Kidney (tissue), 14 donors: ENCODE results near the gene SNX9. TPM values are rescaled to one million over a fixed set of nuclear protein-coding genes. Genes with fewer than 3 reads are reported as not detected.

Experiments
- DNase-seq, 5 donors: peaks; one replicate each; pipeline ENCODE4 v3.0.0-alpha.2; 2013 to 2020
- FAIRE-seq: peaks from 2 replicates; lab custom pipeline; 2012; peaks lifted over from hg19 to GRCh38; lab: Jason Lieb, UNC
- H3K27ac ChIP-seq, 2 donors: one replicate each; pipeline ENCODE4 v1.7.0; 2013; ENCODE audit warnings: low read depth in 2 of 2, low read length in 2 of 2, inconsistent platforms in 1 of 2
- H3K27me3 ChIP-seq: one replicate; pipeline ENCODE4 v1.7.1; 2013; ENCODE audit warnings: low read length, inconsistent platforms; ENCODE audit not compliant: control insufficient read depth, insufficient read depth
- H3K36me3 ChIP-seq, 3 donors: one replicate each; pipeline versions ENCODE4 v1.7.0 to v1.7.1; 2013; ENCODE audit warnings: low read length in 3 of 3, control low read depth in 1 of 3, inconsistent platforms in 1 of 3; ENCODE audit not compliant: insufficient read depth in 3 of 3, control insufficient read depth in 2 of 3
- H3K4me1 ChIP-seq, 3 donors: one replicate each; pipeline versions ENCODE4 v1.7.0 to v1.7.1; 2013; ENCODE audit warnings: low read length in 3 of 3, inconsistent platforms in 1 of 3, low read depth in 1 of 3; ENCODE audit not compliant: control insufficient read depth in 2 of 3, insufficient read depth in 2 of 3
- H3K4me3 ChIP-seq, 3 donors: one replicate each; pipeline versions ENCODE4 v1.7.0 to v1.8.1; 2013; ENCODE audit warnings: low read length in 3 of 3, control low read depth in 1 of 3, inconsistent platforms in 1 of 3
- H3K9ac ChIP-seq, 3 donors: one replicate each; pipeline versions ENCODE4 v1.7.0 to v1.7.1; 2013; ENCODE audit warnings: low read length in 3 of 3, control low read depth in 1 of 3, inconsistent platforms in 1 of 3
- H3K9me3 ChIP-seq, 3 donors: one replicate each; pipeline versions ENCODE4 v1.7.0 to v1.7.1; 2013; ENCODE audit warnings: low read length in 3 of 3, control low read depth in 1 of 3, inconsistent platforms in 1 of 3; ENCODE audit not compliant: control insufficient read depth in 2 of 3, insufficient read depth in 1 of 3
- CTCF ChIP-seq: IDR thresholded peaks from 3 replicates; pipeline ENCODE4 v1.5.1; 2012; ENCODE audit warnings: mild to moderate bottlenecking, moderate library complexity, borderline replicate concordance; ENCODE audit not compliant: insufficient read depth; ENCODE audit errors: extremely low read depth
- intact Hi-C: fragments of 100-400 bp; cut with DNase I; formaldehyde crosslinking; loops from one replicate; pipeline ENCODE4 v1.11.1; 2022
- polyA plus RNA-seq: library from polyadenylated mRNA; stranded (reverse); fragments of 350-450 nt; fragmentation: Illumina TruSeq; extraction: RNeasy Lipid Tissue Mini Kit (QIAGEN cat#74804); gene quantifications from one replicate; pipeline ENCODE4 v1.2.3, GENCODE V29; 2014; ENCODE audit warnings: low read depth, low replicate concordance; ENCODE audit not compliant: insufficient read depth
- total RNA-seq: library from RNA; stranded (reverse); fragmentation: NEBNext Ultra II Directional; extraction: Animal tissue kit (Norgen Biotek cat#: 25700); gene quantifications from one replicate; pipeline ENCODE4 v1.2.1, GENCODE V29; 2021
- donor health status: control.
- donor health status: control.
- donor health status: control.
- donor health status: control.
- donor health status: control.
- donor health status: DM: yes; HTN: yes; CAD: no.
- donor health status: Normal renal cell carcinoma (clear cell type).

Gene SNX9
- total and polyA plus RNA-seq, 2 donors from 2014 or later, result 25.2 to 49.3 TPM

- FAIRE-seq (no peak), DNase-seq (peak; percentile 29 to 77 (median 50))
- peak overlapping the region in 1 of 3 donors; percentile 67 for H3K9ac ChIP-seq
- H3K27me3 ChIP-seq, result no peaks in the 10 kb centered on the region
- H3K4me1 ChIP-seq, result peaks cover 0 to 2% (median 2%) of the 10 kb centered on the region in 3 donors
- H3K4me3 ChIP-seq, result peak overlapping the region in 1 of 3 donors; percentile 51
- intact Hi-C loops, result no loop called here
- peak overlapping the region; percentile 74 to 86 for H3K27ac ChIP-seq
- no peaks in the 10 kb centered on the region for H3K36me3 ChIP-seq
- no peaks in the 10 kb centered on the region for H3K9me3 ChIP-seq
- no peak for TF ChIP-seq CTCF
Measured at GRCh38 chr6:157822245-157823000, 623 bp upstream of the SNX9 start.

GRCh38 chr6:157823528-157824370, 703 bp downstream of the SNX9 start:
- intact Hi-C loops, result no loop called here
- H3K4me3 ChIP-seq, result peak overlapping the region; percentile 65 to 90 (median 87)
- peaks cover 0 to 2% (median 2%) of the 10 kb centered on the region in 3 donors for H3K4me1 ChIP-seq
- peak overlapping the region; percentile 93 to 97 for H3K27ac ChIP-seq
- DNase-seq (peak; percentile 68 to 83 (median 81)), FAIRE-seq (no peak)
- no peaks in the 10 kb centered on the region for H3K36me3 ChIP-seq
- H3K9me3 ChIP-seq, result no peaks in the 10 kb centered on the region
- H3K9ac ChIP-seq, result peak overlapping the region; percentile 51 to 85 (median 55)
- no peaks in the 10 kb centered on the region for H3K27me3 ChIP-seq
- no peak for TF ChIP-seq CTCF

DNA sequence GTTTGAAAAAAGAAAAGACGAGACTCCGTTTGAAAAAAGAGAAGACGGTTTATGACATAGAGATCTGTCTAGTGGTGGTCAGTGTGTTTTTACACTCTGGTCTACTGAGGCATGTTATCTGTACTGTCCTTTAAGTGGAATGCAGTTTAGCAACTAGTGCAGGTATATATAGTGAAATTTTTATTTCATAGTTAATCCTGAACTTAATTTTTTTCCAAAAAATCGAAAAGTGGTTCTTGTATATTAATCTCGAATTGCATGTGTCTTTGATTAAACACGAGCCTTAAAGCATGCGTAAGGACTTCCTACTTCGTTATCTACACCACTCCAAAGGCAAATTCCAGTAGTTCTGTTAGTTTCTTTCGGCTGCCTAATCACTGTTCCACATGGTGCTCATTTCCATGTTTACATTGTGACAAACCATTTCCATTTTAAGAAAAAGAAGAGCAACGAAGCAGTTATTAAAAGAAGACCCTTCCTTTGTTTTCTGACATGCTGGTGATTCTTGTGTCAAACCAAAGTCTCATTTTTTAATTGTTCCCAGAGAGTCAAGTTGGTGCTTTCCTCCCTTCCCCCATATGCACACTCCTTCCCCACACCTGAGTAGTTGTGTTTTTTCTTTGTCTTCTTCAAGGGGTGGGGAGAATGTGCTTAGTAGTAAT, 2.3 kb downstream of the SNX9 start:
- Histone ChIP-seq H3K36me3 (no peaks in the 10 kb centered on the region), H3K27ac (no peak overlapping the region), H3K4me3 (no peak overlapping the region), H3K9ac (no peak overlapping the region), H3K27me3 (no peaks in the 10 kb centered on the region), H3K9me3 (no peaks in the 10 kb centered on the region), H3K4me1 (peaks cover 0 to 2% (median 2%) of the 10 kb centered on the region in 3 donors)
- DNase-seq (no peak), FAIRE-seq (no peak)
- TF ChIP-seq CTCF, result no peak
- intact Hi-C loops, result no loop called here
